T-helper 17 cell (primary cell): ENCODE results near the gene ELFN1. TPM values are rescaled to one million over a fixed set of nuclear protein-coding genes. Genes with fewer than 3 reads are reported as not detected.

Experiments used
- ATAC-seq: fragments of 150-1000 bp; cut with Tn5 transposase; 2 replicates; pipeline ENCODE4 v1.10.0; 2021; ENCODE audit warnings: mild to moderate bottlenecking, moderate library complexity
- DNase-seq, 3 donors: peaks; one replicate each; pipeline versions ENCODE4 v3.0.0 to v3.0.0-alpha.2; 2020 to 2021
- H3K9me3 ChIP-seq: one replicate; pipeline ENCODE4 v1.7.0; 2013; ENCODE audit warnings: low read length, mild to moderate bottlenecking; ENCODE audit not compliant: control insufficient read depth, poor library complexity, severe bottlenecking
- H3K27ac Mint-ChIP-seq: one replicate; pipeline ENCODE4 v1.8.0; 2022; ENCODE audit warnings: mild to moderate bottlenecking, moderate library complexity, mixed read lengths
- H3K27me3 Mint-ChIP-seq: one replicate; pipeline ENCODE4 v1.8.0; 2022; ENCODE audit warnings: mixed read lengths
- H3K36me3 Mint-ChIP-seq: one replicate; pipeline ENCODE4 v1.8.0; 2022; ENCODE audit warnings: low read depth, mixed read lengths
- H3K4me1 Mint-ChIP-seq: one replicate; pipeline ENCODE4 v1.8.0; 2022; ENCODE audit warnings: mild to moderate bottlenecking, mixed read lengths
- H3K4me3 Mint-ChIP-seq: one replicate; pipeline ENCODE4 v1.8.0; 2022; ENCODE audit warnings: mild to moderate bottlenecking, moderate library complexity, mixed read lengths
- total RNA-seq, 4 donors: library from RNA in 2 of 4; stranded (reverse) in 2 of 4; gene quantifications; one replicate each; pipeline ENCODE4 v1.2.3 and lab custom pipeline; 2022 to 2026

ELFN1 gene
- total RNA-seq, 2 donors from 2014 or later, result not detected

DNA sequence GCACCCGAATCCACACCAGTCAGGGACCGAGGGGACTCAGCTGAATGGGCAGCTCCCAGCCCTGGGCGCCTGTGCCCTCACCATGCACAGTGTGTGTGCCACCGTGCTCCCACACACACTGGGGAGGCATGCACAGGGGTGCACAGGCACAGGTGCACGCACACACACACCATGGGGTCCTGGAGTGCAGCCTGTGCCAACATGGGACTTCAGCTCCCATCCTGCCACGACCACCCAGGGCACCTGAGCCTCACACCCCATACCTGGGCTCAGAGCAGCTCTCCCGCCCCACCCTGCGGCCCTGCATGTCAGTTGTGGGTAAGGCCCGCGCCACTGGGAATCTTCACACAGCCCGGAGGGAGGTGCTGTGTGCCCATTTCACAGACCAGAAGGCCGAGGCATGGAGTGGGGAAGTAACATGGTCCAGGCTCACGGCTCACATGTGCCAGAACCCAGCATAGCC is 8.0 kb downstream of the ELFN1 start:
- Mint-ChIP-seq H3K4me3 (no peak overlapping the region), H3K27ac (no peak overlapping the region), H3K27me3 (peaks cover 21% of the 10 kb centered on the region), H3K4me1 (peaks cover 2% of the 10 kb centered on the region), H3K36me3 (no peaks in the 10 kb centered on the region)
- no peak for DNase-seq
- no peaks in the 10 kb centered on the region for H3K9me3 ChIP-seq
- ATAC-seq, result no peak

- no peak for ATAC-seq
- no peak for DNase-seq
- Mint-ChIP-seq H3K27ac (no peak overlapping the region), H3K4me3 (no peak overlapping the region), H3K4me1 (peaks cover 2% of the 10 kb centered on the region), H3K36me3 (no peaks in the 10 kb centered on the region), H3K27me3 (peaks cover 21% of the 10 kb centered on the region)
- no peaks in the 10 kb centered on the region for H3K9me3 ChIP-seq
Observed at GRCh38 chr7:1678571-1679325, 8.7 kb downstream of the ELFN1 start.

DNA sequence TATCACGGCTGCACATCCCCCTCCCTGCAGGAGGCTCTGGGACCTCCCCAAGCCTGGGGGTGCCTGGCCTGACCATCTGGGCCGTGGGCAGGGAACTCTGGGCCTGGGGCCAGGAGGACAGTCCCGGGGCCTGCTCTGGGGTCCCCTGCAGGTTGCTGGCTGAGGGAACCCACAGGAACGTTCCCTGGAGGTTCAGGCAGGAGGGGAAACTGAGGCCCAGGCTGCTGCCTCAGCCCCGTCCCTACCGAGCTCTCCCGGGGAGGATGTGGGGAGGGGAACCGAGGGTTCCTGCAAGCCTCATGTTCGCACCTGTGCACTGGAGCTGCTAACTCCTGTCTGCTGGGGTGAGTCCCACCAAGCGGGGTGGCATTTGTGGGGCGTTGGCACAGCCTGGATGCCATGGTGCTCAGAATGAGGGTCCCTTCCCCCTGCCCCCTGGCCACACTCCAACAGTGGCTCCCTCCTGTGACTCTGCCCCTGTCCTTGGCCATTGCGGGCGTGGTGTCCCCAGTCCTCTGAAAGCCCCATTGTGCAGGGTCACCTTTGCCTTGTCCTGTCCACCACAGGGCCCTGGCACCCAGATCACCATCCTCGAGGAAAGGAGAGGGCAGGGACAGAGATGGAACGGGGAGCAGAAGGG is 9.4 kb downstream of the ELFN1 start:
- Mint-ChIP-seq H3K4me1 (peaks cover 2% of the 10 kb centered on the region), H3K36me3 (no peaks in the 10 kb centered on the region), H3K4me3 (no peak overlapping the region), H3K27me3 (peaks cover 21% of the 10 kb centered on the region), H3K27ac (no peak overlapping the region)
- no peak for ATAC-seq
- no peak for DNase-seq
- no peaks in the 10 kb centered on the region for H3K9me3 ChIP-seq

GRCh38 chr7:1679966-1680730 is 10.1 kb downstream of the ELFN1 start:
- Mint-ChIP-seq H3K4me1 (peaks cover 2% of the 10 kb centered on the region), H3K27me3 (peaks cover 21% of the 10 kb centered on the region), H3K4me3 (no peak overlapping the region), H3K36me3 (no peaks in the 10 kb centered on the region), H3K27ac (no peak overlapping the region)
- H3K9me3 ChIP-seq, result peaks cover 3% of the 10 kb centered on the region
- DNase-seq (no peak), ATAC-seq (no peak)

DNA sequence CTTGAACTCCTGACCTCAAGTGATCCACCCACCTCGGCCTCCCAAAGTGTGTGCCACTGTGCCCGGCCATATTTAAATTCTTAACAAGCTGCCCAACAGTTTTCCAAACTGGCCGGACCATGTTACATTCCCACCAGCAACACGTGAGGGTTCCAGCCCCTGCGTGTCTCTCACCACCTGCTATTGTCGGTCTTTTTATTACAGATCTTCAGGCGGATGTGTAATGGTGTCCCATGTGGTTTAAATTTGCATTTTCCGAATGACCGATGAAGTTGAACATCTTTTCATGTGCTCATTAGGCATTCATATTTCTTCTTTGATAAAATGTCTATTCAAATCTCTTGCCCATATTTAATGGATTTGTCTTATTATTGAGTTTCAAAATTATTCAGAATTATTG is 11.5 kb downstream of the ELFN1 start:
- H3K27me3 Mint-ChIP-seq, result peaks cover 19% of the 10 kb centered on the region
- no peak overlapping the region for H3K27ac Mint-ChIP-seq
- H3K4me3 Mint-ChIP-seq, result no peak overlapping the region
- DNase-seq (no peak), ATAC-seq (no peak)
- no peaks in the 10 kb centered on the region for H3K36me3 Mint-ChIP-seq
- peaks cover 2% of the 10 kb centered on the region for H3K4me1 Mint-ChIP-seq
- H3K9me3 ChIP-seq, result peaks cover 4% of the 10 kb centered on the region

DNA sequence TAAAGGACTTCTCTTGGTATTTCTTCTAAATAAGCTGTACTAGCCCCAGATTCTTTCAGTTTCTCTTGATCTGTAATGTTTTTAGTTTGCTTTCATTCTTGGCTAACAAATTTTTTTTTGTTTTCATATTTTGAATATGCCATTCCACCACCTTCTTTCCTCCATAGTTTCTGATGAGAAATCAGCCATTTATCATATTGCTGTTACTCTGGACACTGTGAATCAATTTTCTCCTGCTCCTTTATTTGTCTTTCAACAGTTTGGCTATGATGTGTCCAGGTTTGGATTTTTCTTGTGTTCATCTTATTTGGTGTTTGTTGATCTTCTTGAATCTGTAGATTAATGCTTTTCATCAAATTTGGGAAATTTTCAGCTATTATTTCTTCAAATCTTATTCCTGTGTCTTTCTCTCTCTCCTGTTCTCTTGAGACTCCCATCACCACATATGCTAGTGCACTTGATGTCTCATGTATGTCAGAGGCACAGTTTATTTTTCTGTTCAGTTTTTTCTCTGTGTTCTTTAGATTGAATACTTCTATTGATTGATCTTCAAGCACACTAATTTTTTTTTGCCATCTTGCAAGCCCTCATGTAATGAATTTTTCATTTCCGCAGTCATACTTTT is 15.0 kb downstream of the ELFN1 start:
- DNase-seq (no peak), ATAC-seq (no peak)
- Mint-ChIP-seq H3K4me1 (no peaks in the 10 kb centered on the region), H3K27me3 (peaks cover 6% of the 10 kb centered on the region), H3K27ac (no peak overlapping the region), H3K36me3 (no peaks in the 10 kb centered on the region), H3K4me3 (no peak overlapping the region)
- peaks cover 4% of the 10 kb centered on the region for H3K9me3 ChIP-seq

DNA sequence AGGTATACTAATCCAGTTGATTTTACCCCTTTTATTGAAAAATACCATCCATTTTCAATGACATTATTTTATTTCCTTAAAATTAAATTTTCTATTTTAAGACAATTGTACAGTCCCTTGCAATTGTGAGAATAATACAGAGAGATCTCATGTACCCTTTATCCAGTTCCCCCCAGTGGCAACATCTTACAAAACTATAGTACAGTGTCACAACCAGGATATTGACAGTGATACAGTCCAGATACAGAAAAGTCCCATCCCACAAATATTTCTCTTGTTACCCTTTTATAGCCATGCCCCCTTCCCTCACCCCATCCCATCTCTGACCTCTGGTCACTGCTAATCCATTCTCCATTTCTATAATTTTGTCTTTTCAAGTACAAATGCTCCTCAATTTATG is 18.5 kb downstream of the ELFN1 start:
- Mint-ChIP-seq H3K4me3 (no peak overlapping the region), H3K27ac (no peak overlapping the region), H3K4me1 (no peaks in the 10 kb centered on the region), H3K27me3 (peaks cover 6% of the 10 kb centered on the region), H3K36me3 (peaks cover 2% of the 10 kb centered on the region)
- H3K9me3 ChIP-seq, result peaks cover 4% of the 10 kb centered on the region
- no peak for ATAC-seq
- DNase-seq, result no peak

DNA sequence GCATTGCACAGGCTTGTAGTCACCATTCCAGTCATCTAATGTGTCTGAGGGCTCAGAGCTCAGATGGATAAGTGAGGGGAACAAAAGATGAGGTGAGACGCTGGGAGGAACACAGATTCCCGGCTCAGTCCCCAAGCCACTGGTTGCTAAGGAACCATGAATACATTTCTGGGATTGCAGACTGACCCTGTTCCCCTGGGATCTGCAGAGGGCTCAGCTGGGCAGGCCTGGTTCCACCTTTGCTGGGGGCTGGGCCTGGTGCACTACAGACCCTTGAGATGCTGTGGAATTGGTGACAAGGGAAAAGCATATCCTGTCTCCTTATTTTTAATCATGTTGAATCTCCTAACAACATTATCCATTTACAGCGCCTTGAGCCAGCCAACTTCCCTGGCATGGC is 19.2 kb downstream of the ELFN1 start:
- ATAC-seq, result no peak
- peaks cover 6% of the 10 kb centered on the region for H3K27me3 Mint-ChIP-seq
- no peak overlapping the region for H3K27ac Mint-ChIP-seq
- no peak for DNase-seq
- H3K4me1 Mint-ChIP-seq, result no peaks in the 10 kb centered on the region
- no peak overlapping the region for H3K4me3 Mint-ChIP-seq
- H3K36me3 Mint-ChIP-seq, result peaks cover 2% of the 10 kb centered on the region
- peaks cover 4% of the 10 kb centered on the region for H3K9me3 ChIP-seq

DNA sequence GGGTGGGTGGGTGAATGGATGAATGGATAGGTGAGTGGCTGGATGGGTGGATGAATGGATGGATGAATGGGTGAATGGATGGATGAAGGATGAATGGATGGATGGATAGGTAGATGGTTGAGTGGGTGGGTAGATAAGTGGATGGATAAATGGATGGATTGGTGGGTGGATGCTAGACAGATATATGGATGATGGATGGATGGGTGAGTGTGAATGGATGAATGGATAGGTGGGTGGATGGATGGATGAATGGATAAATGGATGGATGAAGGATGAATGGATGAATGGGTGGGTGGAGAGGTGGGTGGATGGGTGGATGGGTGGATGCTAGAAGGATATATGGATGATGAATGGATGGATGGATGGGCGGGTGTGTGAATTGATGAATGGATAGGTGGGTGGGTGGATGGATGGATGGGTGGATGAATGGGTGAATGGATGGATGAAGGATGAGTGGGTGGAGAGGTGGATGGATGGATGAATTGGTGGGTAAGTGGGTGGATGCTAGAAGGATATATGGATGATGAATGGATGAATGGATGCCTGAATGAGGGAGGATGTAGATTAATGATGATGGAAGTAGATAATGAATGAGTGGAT is 20.4 kb downstream of the ELFN1 start:
- H3K9me3 ChIP-seq, result no peaks in the 10 kb centered on the region
- Mint-ChIP-seq H3K36me3 (peaks cover 2% of the 10 kb centered on the region), H3K4me3 (no peak overlapping the region), H3K4me1 (no peaks in the 10 kb centered on the region), H3K27ac (no peak overlapping the region), H3K27me3 (peaks cover 6% of the 10 kb centered on the region)
- no peak for ATAC-seq
- DNase-seq, result no peak

GRCh38 chr7:1691096-1691495 is 21.0 kb downstream of the ELFN1 start:
- no peak overlapping the region for H3K27ac Mint-ChIP-seq
- peaks cover 6% of the 10 kb centered on the region for H3K27me3 Mint-ChIP-seq
- DNase-seq (no peak), ATAC-seq (no peak)
- H3K4me3 Mint-ChIP-seq, result no peak overlapping the region
- H3K4me1 Mint-ChIP-seq, result peaks cover 1% of the 10 kb centered on the region
- peaks cover 2% of the 10 kb centered on the region for H3K36me3 Mint-ChIP-seq
- H3K9me3 ChIP-seq, result no peaks in the 10 kb centered on the region

DNA sequence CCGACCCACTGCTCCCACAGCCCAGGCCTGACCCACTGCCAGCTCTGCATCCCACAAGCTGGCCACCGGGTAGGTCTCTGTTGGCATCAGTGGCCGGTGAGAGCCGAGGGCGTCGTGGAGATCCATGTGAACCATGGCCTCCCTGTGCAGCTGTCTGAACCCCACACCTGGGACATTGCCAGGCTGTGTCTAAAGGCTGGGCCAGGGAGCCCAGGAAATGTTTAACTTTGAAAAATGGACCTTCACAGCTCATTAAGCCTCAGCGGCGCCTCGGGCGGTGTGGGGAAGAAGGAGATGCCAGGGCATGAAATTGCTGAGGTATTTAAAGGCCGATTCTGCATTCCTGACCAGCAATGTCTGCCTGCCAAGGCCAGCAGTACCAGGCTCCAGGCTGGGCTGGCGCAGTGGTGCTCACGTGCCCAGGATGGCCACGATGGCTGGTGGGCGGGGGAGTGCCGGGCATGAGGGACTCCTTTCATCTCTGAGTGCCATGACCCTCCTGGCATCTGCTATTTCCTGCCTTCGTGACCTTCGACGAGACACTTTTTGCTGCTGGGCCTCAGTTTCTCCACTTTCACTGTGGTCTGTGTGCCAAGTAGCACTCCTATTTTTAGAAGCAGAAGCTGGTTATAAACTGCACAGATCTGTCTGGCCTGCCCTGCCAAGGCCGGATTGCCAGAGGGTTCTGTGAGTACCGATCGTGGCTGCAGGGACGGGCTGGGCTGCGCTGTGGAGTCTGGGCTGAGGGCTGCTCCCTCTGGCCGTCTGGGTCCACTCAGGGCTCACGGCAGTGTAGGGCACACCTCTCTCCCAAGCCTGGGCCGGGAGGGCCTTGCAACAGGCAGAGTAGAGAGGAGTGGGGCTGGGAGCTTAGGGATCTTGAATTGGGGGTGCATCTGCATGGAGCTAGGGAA is 21.8 kb downstream of the ELFN1 start:
- no peaks in the 10 kb centered on the region for H3K9me3 ChIP-seq
- ATAC-seq (no peak), DNase-seq (peak in 1 of 3 donors; percentile 7)
- Mint-ChIP-seq H3K36me3 (peaks cover 2% of the 10 kb centered on the region), H3K27ac (no peak overlapping the region), H3K27me3 (peaks cover 3% of the 10 kb centered on the region), H3K4me3 (no peak overlapping the region), H3K4me1 (peaks cover 2% of the 10 kb centered on the region)
